GM12878 (cell line): ENCODE data around the gene CD99. TPM values are rescaled to one million over a fixed set of nuclear protein-coding genes. Genes with fewer than 3 reads are reported as not detected.

Experiments used
- ATAC-seq: fragments of 200-7000 bp; cut with Tn5 transposase; 3 replicates; pipeline ENCODE4 v1.9.1; 2020; ENCODE audit warnings: mild to moderate bottlenecking, moderate library complexity
- BruUV-seq: library from RNA; stranded (reverse); fragments of 400-500 nt; replicated peaks from 2 replicates; lab custom pipeline; 2021; lab: Mats Ljungman, UMichigan
- CTCF ChIA-PET: fragments of 300-600 bp; sonication (Branson Sonifier 250); formaldehyde crosslinking; extraction: SDS; loops from one replicate; lab custom pipeline; 2021; ENCODE audit warnings: inconsistent platforms; lab: Yijun Ruan, JAX
- POLR2A ChIA-PET: fragments of 350-600 bp; formaldehyde crosslinking; extraction: SDS; loops from one replicate; lab custom pipeline; 2021; ENCODE audit warnings: inconsistent platforms; lab: Charles Lee
- RAD21 ChIA-PET: fragments of 300-600 bp; sonication (Branson Sonifier 250); formaldehyde crosslinking; loops from one replicate; lab custom pipeline; 2023; ENCODE audit warnings: antibody characterized with exemption; ENCODE audit not compliant: unreplicated experiment; lab: Charles Lee
- SMC1A ChIA-PET: fragments of 300-600 bp; sonication (Branson Sonifier 250); formaldehyde crosslinking; loops from one replicate; lab custom pipeline; 2023; ENCODE audit not compliant: unreplicated experiment, uncharacterized antibody; lab: Charles Lee
- DNase-seq: peaks from one replicate; pipeline ENCODE4 v3.0.0-alpha.2; 2011; ENCODE audit warnings: low read depth, low spot score
- FAIRE-seq: peaks from 3 replicates; lab custom pipeline; 2011; peaks lifted over from hg19 to GRCh38; lab: Jason Lieb, UNC
- H2AFZ ChIP-seq: 2 replicates; pipeline ENCODE4 v1.6.0; 2011; ENCODE audit warnings: low read depth, low read length, control low read depth; ENCODE audit not compliant: control insufficient read depth
- H3K27ac ChIP-seq: 2 replicates; pipeline ENCODE4 v1.5.1; 2011; ENCODE audit warnings: control low read depth; ENCODE audit not compliant: control insufficient read depth, insufficient read depth
- H3K27me3 ChIP-seq, 2 experiments: replicated peaks in 1 of 2; 2 replicates each; pipeline versions ENCODE4 v1.6.0 to v1.6.1; 2011; ENCODE audit warnings: low read length in 1 of 2; ENCODE audit not compliant: control insufficient read depth in 2 of 2, insufficient read depth in 2 of 2
- H3K36me3 ChIP-seq, 2 experiments: 2 replicates each; pipeline ENCODE4 v1.5.1; 2011; ENCODE audit warnings: low read length in 1 of 2; ENCODE audit not compliant: control insufficient read depth in 2 of 2, insufficient read depth in 2 of 2
- H3K4me1 ChIP-seq: 2 replicates; pipeline ENCODE4 v1.6.1; 2011; ENCODE audit warnings: mild to moderate bottlenecking, low read length, moderate library complexity, mixed read lengths; ENCODE audit not compliant: control insufficient read depth, insufficient read depth
- H3K4me2 ChIP-seq: 2 replicates; pipeline ENCODE4 v1.6.0; 2011; ENCODE audit warnings: control low read depth; ENCODE audit not compliant: control insufficient read depth, insufficient read depth
- H3K4me3 ChIP-seq: fragments of 200-600 bp; sonication (generic); 2 replicates; pipeline ENCODE4 v1.5.1; 2016
- H3K79me2 ChIP-seq: 2 replicates; pipeline ENCODE4 v1.6.0; 2011; ENCODE audit warnings: low read length; ENCODE audit not compliant: control insufficient read depth, insufficient read depth
- H3K9ac ChIP-seq: 2 replicates; pipeline ENCODE4 v1.8.0; 2011; ENCODE audit warnings: low read length, control low read depth, mixed read lengths; ENCODE audit not compliant: control insufficient read depth, insufficient read depth
- H3K9me3 ChIP-seq: replicated peaks from 3 replicates; pipeline ENCODE4 v1.5.1; 2011; ENCODE audit warnings: mild to moderate bottlenecking, low read length; ENCODE audit not compliant: control insufficient read depth, insufficient read depth
- H4K20me1 ChIP-seq: 2 replicates; pipeline ENCODE4 v1.6.0; 2011; ENCODE audit not compliant: control insufficient read depth, insufficient read depth
- ATF7 ChIP-seq: fragments of 450-650 bp; IDR thresholded peaks from 2 replicates; pipeline ENCODE4 v1.6.1; 2016; ENCODE audit warnings: low read depth, mild to moderate bottlenecking
- BCLAF1 ChIP-seq: fragments of 450-650 bp; IDR thresholded peaks from 2 replicates; pipeline ENCODE4 v1.6.1; 2017; ENCODE audit warnings: antibody characterized with exemption, mild to moderate bottlenecking, moderate library complexity
- CEBPB ChIP-seq, 2 experiments: fragments of 150-350 bp in 1 of 2; IDR thresholded peaks; 2 replicates each; pipeline ENCODE4 v1.6.1; 2012 to 2014; ENCODE audit warnings: low read depth in 2 of 2, low read length in 2 of 2, borderline replicate concordance in 1 of 2, inconsistent platforms in 1 of 2
- CHD4 ChIP-seq: fragments of 200-600 bp; sonication (generic); IDR thresholded peaks from 2 replicates; pipeline ENCODE4 v1.6.1; 2016; ENCODE audit warnings: mild to moderate bottlenecking
- JUND ChIP-seq: IDR thresholded peaks from 2 replicates; pipeline ENCODE4 v1.6.1; 2012; ENCODE audit warnings: low read depth, mild to moderate bottlenecking, low read length, improper control_type of control experiment, moderate library complexity
- LARP7 ChIP-seq: fragments of 450-650 bp; IDR thresholded peaks from 2 replicates; pipeline ENCODE4 v1.6.1; 2017; ENCODE audit warnings: mild to moderate bottlenecking
- MEF2A ChIP-seq: IDR thresholded peaks from 2 replicates; pipeline ENCODE4 v1.6.1; 2011; ENCODE audit warnings: low read depth, mild to moderate bottlenecking, low read length, moderate library complexity; ENCODE audit not compliant: insufficient read depth
- MTA2 ChIP-seq: fragments of 450-650 bp; IDR thresholded peaks from 2 replicates; pipeline ENCODE4 v1.6.1; 2016; ENCODE audit warnings: low read depth, mild to moderate bottlenecking, moderate library complexity
- NFIC ChIP-seq: IDR thresholded peaks from 2 replicates; pipeline ENCODE4 v1.6.1; 2012; ENCODE audit warnings: low read depth, mild to moderate bottlenecking, inconsistent platforms, low read length, moderate library complexity
- POLR2A ChIP-seq: IDR thresholded peaks from 2 replicates; pipeline ENCODE4 v1.6.1; 2011; ENCODE audit warnings: low read depth, mild to moderate bottlenecking, low read length
- POLR2AphosphoS5 ChIP-seq: IDR thresholded peaks from 2 replicates; pipeline ENCODE4 v1.6.1; 2011; ENCODE audit warnings: mild to moderate bottlenecking, low read length, inconsistent platforms
- SIN3A ChIP-seq: IDR thresholded peaks from 2 replicates; pipeline ENCODE4 v1.6.1; 2012; ENCODE audit warnings: low read depth, low read length, improper control_type of control experiment
- SMAD1 ChIP-seq: fragments of 450-650 bp; IDR thresholded peaks from 2 replicates; pipeline ENCODE4 v1.6.1; 2018; ENCODE audit warnings: mild to moderate bottlenecking, low read depth; ENCODE audit not compliant: partially characterized antibody
- SREBF1 ChIP-seq: IDR thresholded peaks from 2 replicates; pipeline ENCODE4 v1.6.1; 2012; ENCODE audit warnings: mild to moderate bottlenecking, low read length
- ZBTB4 ChIP-seq: fragments of 450-650 bp; formaldehyde crosslinking; IDR thresholded peaks from 2 replicates; pipeline ENCODE4 v1.4.0; 2022; ENCODE audit warnings: mild to moderate bottlenecking, moderate library complexity
- WGBS: methylation state at CpG from one replicate; pipeline ENCODE4 v1.1.6; 2016; ENCODE audit warnings: low lambda C conversion rate; ENCODE audit not compliant: insufficient replicate concordance, insufficient coverage; ENCODE audit errors: missing lambda C conversion rate; 5-methylcytosine and 5-hydroxymethylcytosine counted together
- in situ Hi-C: fragments of 300-500 bp; cut with MboI; formaldehyde crosslinking; loops from 9 replicates; pipeline ENCODE4 v1.14.3; 2018; ENCODE audit warnings: mixed read lengths
- intact Hi-C: fragments of 100-400 bp; cut with micrococcal nuclease; formaldehyde crosslinking; loops from one replicate; pipeline ENCODE4 v1.14.2; 2022; ENCODE audit not compliant: unreplicated experiment
- polyA plus RNA-seq, 11 experiments: library from polyadenylated mRNA; depleted of rRNA in 4 of 11; unstranded in 6 of 11; stranded (reverse) in 5 of 11; fragments of >200 nt; fragmentation: Nextera tagmentation in 4 of 11; fragmentation: Illumina TruSeq in 1 of 11; extraction: Ambion mirVana in 4 of 11; extraction: Trizol in 1 of 11; gene quantifications; 1 replicate in 1 of 11; 2 replicates in 10 of 11; pipeline versions ENCODE4 v1.2.1 to v1.2.3, GENCODE V29; 2011 to 2016; ENCODE audit warnings: inconsistent platforms in 2 of 11, missing spikeins in 2 of 11, low read depth in 1 of 11
- total RNA-seq, 4 experiments: library from RNA; depleted of rRNA in 3 of 4; stranded (reverse); fragments of >200 nt in 3 of 4; fragmentation: Illumina TruSeq in 1 of 4; extraction: Trizol in 1 of 4; gene quantifications; 2 replicates each; pipeline versions ENCODE4 v1.2.1 to v1.2.3, GENCODE V29; 2013 to 2021

CD99 gene
- total and polyA plus RNA-seq, 10 of the 15 experiments (the other 5 are each of a cell fraction or from before 2014, with no cell fraction given), result 24.8 to 242 (median 158) TPM

DNA sequence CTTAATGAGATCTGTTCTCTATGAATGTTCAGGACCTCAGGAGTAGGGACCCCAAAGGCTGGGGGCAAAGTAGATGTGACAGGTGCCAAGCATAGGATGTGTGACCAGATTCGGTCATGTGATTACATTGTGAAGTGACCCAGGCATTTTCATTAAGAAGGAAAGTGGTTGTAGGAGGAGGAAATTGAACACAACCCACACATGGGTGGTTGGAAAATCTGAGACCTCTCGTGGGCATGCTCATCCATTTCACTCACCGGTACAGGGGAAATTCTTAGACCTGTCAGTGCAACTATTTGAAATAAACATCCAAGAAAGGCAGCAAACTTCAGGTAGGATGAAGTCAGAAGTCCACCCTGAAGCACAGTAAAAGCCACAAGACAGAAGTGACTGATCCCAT is 43.5 kb upstream of the CD99 start:
- DNase-seq, result no peak
- no peak overlapping the region for H3K4me2 ChIP-seq
- no peaks in the 10 kb centered on the region for H3K27me3 ChIP-seq
- 17% methylated on average over 3 of the region's 3 CpGs for WGBS
- POLR2A ChIA-PET, result no interaction called here
- H2AFZ ChIP-seq, result no peak overlapping the region
- H3K4me1 ChIP-seq, result no peaks in the 10 kb centered on the region
- in situ Hi-C loops (no loop called here), intact Hi-C loops (no loop called here)
- no peak overlapping the region for H3K4me3 ChIP-seq
- no TSS peak for BruUV-seq
- H3K27ac ChIP-seq, result no peak overlapping the region
- FAIRE-seq, result no peak
- SMC1A ChIA-PET, result no interaction called here
- no peaks in the 10 kb centered on the region for H4K20me1 ChIP-seq
- H3K79me2 ChIP-seq, result no peaks in the 10 kb centered on the region
- no peak overlapping the region for H3K9ac ChIP-seq
- CTCF ChIA-PET, result no interaction called here
- RAD21 ChIA-PET, result no interaction called here
- no peaks in the 10 kb centered on the region for H3K9me3 ChIP-seq
- no peak for ATAC-seq
- no peaks in the 10 kb centered on the region for H3K36me3 ChIP-seq
- TF ChIP-seq NFIC (no peak), LARP7 (no peak)

DNA sequence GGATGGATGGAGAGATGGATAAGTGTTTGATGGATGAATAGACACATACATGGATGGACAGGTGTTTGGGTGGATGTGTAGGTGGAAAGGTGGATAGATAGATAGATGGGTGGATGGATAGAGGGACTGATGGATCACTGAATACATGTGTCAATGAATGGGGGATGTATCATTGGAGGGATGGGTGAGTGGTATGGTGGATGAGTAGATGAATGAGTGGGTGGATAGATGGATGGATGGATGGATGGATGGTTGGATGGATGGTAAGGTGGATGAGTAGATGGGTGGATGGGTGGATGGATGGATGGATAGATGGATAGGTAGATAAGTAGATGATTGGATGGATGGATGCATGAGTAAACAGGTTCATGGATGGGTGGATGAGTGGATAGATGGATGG is 41.1 kb upstream of the CD99 start:
- no peaks in the 10 kb centered on the region for H3K79me2 ChIP-seq
- no peak overlapping the region for H3K4me2 ChIP-seq
- H3K4me3 ChIP-seq, result no peak overlapping the region
- no peaks in the 10 kb centered on the region for H3K4me1 ChIP-seq
- H3K27ac ChIP-seq, result no peak overlapping the region
- FAIRE-seq (no peak), DNase-seq (no peak), ATAC-seq (no peak)
- H3K27me3 ChIP-seq, result no peaks in the 10 kb centered on the region
- no peaks in the 10 kb centered on the region for H3K9me3 ChIP-seq
- no peak overlapping the region for H3K9ac ChIP-seq
- ChIA-PET RAD21 (no interaction called here), POLR2A (no interaction called here), CTCF (no interaction called here), SMC1A (no interaction called here)
- H2AFZ ChIP-seq, result no peak overlapping the region
- no peaks in the 10 kb centered on the region for H4K20me1 ChIP-seq
- no TSS peak for BruUV-seq
- no peaks in the 10 kb centered on the region for H3K36me3 ChIP-seq
- intact Hi-C loops (no loop called here), in situ Hi-C loops (no loop called here)
- no peak for TF ChIP-seq MTA2
- no peak for TF ChIP-seq ATF7
- TF ChIP-seq CEBPB (IDR thresholded peaks at IDR 0.05; ENCODE audit: borderline replicate concordance in 1 of 2, low read depth in 2 of 2, low read length in 2 of 2), result no peak
- no peak for TF ChIP-seq SIN3A
- TF ChIP-seq POLR2A, result no peak
- no peak for TF ChIP-seq SMAD1
- no peak for TF ChIP-seq CHD4
- no peak for TF ChIP-seq ZBTB4 (CRISPR knock-in tag)
- TF ChIP-seq JUND, result no peak
- no peak for TF ChIP-seq SREBF1
- no peak for TF ChIP-seq POLR2AphosphoS5
- TF ChIP-seq BCLAF1, result no peak
- no peak for TF ChIP-seq MEF2A
